NCI-H460 (cell line): ENCODE results near the gene CALHM2. TPM values are rescaled to one million over a fixed set of nuclear protein-coding genes. Genes with fewer than 3 reads are reported as not detected.

Experiments used
- DNase-seq: peaks from one replicate; pipeline ENCODE4 v3.0.0-alpha.2; 2016; ENCODE audit warnings: low read depth; ENCODE audit errors: extremely low read depth
- total RNA-seq: library from RNA; depleted of rRNA; stranded (reverse); fragments of >200 nt; shearing (Covaris generic); gene quantifications from 2 replicates; pipeline ENCODE4 v1.2.3, GENCODE V29; 2014

The CALHM2 gene
- total RNA-seq, 1 experiment from 2014 or later = 18.1 TPM

DNA sequence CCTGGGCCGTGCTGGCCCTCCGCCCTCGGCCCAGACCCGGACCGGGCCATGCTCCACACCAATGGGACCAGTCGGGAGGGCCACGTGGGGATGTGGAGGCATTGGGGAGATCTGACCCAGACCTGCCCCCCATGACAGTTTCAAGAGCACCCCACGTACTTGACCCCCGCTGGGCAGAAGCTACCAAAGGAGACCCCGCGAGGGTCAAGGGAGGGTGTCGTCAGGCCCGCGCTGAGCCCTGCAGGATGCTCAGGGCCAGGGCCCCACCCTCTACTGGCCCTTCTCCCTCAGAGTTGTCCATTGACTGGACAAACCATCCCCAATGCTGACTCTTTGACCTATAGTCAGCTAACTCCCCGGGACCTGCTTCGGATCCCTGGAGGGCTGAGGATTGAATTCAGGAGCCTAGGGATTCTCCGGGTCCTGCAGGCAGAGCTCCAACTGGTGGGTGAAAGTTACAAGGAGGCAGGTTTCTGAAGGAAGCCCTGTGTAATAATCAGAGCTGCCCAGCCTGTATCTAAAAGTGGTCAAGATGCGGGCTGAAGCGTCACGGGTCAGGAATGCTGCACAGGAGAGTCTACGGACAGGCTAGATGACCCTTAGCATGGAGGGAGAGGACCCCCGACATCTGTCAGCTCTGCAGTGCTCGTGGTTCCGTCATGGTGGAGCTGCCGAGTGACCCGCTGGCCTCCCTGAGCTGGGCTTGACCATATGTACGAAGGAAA is 498 bp upstream of the CALHM2 start:
- no peak for DNase-seq

DNA sequence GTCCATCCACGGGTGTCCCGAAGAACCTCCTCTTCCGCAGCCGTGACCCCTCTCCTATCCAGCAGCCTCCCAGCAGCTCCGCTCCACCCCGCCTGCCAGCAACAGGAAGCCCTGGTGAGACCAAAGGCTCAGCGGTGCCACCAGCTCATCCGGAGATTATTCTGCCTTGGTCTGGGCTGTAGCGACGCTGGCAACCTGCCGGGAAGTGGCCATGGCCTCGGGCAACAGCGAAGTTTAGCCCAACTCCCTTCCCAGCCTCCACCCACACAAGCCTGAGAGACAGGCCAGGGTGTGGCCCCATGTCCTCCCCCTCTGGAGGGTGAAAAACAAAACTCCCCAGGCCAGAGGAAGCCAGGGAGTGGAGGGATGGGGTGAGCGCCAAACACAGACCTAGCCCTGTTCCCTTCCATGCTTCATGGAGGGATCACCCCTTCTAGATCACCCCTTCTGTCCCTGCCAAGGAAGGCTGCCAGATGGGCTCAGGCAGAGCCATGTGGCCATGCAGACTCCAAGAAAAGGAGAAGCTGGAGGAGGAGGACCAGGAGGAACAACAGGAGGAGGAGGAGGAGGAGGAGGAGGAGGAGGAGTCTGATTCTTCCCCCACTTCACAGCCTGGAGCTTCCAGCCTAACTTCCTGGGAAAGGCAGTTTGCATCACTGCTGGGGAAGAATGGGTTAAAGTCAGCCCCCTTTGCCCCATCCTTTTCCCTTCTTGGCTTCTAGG is 918 bp downstream of the CALHM2 start:
- DNase-seq = peak; percentile 58

DNA sequence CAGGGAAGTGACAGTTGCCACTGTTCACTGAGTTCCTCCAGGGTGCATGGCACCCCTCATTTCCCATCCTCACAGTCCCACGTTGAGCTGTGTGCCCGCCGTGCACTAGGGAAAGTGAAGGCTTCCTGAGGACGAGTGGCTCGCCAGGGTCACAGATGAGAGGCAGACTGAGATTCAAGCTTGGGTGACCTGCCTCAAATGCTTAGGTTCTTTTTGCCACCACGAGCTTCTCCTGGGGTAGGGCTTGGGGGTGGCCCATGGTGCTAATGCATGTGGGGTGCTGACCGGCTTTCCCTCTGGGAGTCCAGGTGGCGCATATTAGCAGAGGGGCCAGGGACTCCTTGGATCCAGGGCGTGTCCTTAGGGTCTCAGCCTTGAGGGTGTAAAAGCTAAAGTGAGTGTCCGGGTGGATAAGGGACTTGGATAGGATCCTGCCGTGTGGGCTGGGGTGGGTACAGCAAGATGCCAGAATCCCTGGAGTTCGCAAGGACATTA is 1.9 kb downstream of the CALHM2 start:
- no peak for DNase-seq

DNA sequence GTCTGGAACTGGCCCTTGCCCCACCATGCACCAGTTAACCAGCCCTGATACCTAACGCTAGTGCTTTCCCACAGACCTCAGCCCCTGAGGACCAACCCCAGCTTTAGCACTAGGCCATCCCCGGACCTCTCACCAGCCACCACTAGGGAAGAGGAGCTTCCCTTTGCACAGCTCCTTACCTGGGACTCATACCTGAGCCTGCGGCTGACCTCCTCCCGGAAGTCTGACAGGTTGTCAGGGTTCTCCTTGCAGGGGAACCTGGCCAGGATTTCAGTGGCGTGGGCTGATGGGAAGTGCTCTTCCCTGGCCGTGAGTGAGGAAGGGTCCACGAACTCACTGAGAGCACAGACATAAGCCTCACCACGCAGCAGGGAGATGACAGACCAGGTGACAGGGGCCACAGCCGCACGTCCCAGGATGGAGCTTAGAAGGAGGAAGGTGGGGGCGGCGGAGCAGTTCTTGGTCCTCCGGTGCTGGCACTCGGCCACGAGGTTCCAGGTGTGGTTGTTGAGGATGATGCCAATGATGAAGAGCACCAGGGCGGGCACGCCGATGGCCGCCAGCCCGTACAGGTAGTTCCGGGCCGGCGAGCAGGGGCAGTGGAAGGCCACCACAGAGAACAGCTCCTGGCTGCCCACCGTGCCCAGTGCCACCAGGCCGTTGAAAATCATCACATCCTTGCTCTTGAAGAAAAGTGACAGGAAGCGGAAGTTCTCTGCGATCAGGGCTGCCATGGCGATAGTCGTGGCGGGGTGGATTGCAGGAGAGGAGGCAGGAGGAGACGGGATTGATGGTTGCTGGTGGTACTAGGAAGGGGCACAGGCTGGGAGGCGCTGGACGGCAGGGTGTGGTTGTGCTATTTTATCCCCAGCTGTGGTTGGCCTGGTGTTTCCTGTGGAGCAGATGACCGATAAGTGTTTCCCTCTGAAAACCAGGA is 2.7 kb downstream of the CALHM2 start:
- no peak for DNase-seq

DNA sequence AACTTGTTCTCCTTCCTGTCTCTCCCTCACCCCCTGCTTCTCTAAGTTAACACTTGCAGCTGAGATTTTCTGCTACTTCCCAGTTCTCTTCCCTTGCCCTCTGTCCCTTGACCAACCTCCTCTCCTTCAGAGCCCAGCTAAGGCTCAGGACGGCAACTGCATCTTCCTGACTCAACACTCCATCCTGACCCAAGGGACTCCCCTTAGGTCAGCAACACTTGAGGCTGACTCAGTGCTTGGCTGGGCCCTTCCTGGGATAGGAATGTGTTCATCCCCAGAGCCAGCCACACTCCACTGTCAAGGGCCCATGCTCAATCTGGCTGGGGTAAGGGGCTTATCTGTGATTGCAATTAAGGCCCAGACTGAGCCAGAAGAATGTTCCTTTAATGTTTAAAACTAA is 3.4 kb downstream of the CALHM2 start:
- peak; percentile 18 for DNase-seq

DNA sequence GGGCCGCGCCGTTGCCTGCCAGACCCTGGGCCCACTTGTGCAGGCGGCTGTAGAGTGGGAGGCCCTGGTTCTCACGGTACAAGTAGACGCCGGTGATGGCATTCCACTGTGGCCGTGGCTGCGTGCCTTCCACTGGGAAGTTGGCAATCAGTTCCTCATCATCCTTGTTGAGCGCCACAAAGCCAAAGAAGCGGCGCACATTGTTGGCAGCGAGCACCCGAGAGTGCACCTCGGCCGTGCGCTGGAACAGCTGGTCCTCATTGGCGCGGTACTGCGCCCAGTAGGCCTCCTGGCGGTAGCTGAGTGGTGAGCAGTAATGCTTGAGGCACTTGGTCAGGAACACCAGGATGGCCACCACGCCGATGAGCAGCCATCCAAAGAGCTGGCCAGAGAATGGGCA is 5.0 kb downstream of the CALHM2 start:
- DNase-seq = no peak

DNA sequence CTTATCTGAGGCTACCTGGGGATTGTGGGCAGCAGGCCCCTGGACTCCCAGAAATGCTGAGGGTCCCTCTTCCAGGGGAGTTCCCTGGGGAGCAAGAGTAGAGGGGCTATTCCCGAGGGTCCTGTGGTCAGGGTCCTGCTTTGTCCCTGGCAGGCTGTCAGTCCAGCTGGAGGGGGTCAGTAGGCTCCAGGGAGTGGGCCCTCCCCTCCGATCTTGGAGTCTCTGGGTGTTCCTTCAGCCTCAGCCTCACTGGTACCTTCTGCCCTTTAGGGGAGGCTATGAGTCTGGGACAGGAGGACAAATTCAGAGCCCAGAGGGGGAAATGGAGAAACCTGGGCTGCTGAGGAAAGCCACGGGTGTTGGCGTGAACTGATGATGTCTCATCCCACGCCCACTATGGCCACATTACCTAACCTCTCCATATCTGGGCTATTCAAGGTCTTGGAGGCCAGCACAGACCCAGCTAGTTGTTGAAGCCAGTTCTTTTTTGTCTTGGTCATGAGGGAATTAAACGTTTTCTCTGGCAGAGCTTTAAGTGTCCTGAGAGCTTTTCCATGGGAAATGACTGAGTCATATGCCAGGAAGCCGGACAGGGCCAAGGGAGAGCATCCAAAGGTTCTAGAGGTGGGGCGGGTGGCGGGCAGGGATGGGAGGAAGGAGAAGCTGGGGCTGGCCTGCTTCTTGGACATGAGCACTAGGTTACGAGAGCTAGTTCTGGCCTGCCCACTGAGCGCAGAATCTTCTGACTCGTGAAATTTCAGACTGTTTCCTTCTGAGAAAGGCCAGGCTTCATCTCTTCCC is 6.2 kb downstream of the CALHM2 start:
- no peak for DNase-seq

DNA sequence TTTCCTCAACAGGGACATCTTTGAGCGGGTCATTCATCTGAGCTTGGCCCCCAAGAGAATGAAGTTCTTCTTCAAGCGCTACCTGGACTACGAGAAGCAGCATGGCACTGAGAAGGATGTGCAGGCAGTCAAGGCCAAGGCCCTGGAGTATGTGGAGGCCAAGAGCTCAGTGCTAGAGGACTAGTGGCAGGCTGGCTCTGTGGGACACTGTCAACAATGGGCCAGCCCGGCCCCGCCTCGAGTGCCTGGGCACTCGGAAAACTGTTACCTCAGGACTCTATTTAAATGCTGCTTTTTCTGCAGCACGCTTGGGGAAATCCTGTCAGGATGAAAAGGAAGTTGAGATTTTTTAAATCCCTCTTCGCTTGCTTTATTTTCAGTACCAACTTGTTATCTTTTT is 6.8 kb downstream of the CALHM2 start:
- no peak for DNase-seq

DNA sequence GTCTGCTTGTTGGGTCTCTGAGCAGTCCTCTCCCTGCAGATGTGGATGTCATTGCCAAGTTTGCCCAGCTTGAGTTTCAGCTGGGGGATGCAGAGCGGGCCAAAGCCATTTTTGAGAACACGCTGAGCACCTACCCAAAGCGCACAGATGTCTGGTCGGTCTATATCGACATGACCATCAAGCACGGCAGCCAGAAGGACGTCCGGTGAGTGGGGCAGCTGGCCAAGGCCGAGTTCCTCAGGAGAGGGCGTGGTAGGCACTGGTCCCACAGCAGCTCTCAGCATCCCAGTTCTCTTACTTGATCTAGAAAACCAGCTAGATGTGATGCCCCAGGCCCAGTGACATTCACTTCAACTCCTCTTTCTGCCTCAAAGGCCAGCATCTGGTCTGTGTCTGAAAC is 7.7 kb downstream of the CALHM2 start:
- DNase-seq = no peak

DNA sequence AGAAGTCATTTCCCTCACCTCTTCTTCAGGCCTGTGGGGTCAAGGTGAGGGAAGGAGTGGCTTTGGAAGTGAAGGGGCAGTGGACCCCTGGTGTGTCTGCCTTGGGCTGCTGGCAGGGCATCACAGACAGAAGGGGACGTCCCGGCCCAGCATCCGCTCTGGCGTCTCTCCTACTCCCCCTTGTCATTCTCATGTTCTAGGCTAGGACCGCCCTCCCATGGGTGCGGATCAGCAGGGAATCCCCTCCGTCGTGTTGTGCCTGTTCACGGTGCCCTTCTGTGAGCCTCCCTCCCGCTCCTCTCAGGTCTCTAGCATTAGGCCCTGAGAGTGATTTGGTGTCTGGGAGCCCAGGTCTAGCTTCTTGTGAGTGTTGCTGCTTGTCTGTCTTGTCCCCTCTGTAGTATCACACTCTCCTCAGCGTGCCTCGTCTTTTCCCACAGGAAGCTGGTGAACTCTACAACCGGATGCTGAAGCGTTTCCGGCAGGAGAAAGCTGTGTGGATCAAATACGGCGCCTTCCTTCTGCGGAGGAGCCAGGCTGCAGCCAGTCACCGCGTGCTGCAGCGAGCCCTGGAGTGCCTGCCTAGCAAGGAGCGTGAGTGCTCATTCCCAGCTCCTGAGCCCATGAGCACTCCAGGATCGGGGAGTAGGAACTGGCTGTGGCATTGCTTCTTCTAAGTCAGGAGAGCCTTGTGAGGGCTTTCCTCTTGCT is 8.5 kb downstream of the CALHM2 start:
- no peak for DNase-seq

DNA sequence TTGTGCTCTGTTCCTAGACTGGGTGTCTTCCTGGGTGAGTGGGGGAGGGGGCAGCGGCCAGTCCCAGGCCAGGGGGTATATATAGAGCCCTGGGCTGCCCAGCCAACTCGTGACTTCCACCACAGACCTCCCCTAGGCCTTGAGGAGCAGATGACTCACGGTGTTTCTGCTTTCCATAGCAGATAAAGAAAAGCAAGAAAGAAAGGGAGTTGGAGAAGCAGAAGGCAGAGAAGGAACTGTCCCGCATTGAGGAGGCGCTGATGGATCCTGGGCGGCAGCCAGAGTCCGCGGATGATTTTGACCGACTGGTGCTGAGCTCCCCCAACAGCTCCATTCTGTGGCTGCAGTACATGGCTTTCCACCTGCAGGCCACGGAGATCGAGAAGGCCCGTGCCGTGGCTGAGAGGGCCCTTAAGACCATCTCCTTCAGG is 10.1 kb downstream of the CALHM2 start:
- DNase-seq = no peak

DNA sequence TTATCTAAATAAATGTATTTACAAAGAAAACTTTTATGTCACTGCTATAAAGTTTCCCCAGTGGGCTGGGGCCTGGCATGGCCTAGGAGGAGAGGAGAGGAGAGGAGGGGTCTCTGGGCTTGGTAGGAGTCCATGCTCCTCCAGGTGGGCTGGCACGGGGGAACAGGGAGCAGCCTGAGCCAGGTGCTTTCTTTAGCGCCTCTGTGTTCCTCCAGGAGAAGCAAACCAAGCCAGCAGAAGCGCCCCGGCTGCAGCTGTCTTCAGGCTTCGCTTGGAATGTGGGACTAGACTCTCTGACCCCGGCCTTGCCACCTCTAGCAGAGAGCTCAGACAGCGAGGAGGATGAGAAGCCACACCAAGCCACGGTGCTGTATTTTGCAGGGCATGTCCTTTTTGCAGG is 10.6 kb downstream of the CALHM2 start:
- no peak for DNase-seq

DNA sequence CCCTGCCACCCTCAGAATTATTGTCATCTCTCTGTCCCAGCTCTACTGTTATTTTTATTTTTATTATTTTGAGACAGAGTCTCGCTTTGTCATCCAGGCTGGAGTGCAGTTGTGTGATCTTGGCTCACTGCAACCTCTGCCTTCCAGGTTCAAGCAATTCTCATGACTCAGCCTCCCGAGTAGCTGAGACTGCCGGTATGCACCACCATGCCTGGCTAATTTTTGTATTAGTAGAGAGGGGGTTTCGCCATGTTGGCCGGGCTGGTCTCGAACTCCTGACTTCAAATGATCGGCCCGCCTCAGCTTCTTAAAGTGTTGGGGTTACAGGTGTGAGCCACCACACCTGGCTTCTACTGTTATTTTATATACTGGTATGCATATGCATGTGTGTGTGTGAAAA is 11.0 kb downstream of the CALHM2 start:
- no peak for DNase-seq

DNA sequence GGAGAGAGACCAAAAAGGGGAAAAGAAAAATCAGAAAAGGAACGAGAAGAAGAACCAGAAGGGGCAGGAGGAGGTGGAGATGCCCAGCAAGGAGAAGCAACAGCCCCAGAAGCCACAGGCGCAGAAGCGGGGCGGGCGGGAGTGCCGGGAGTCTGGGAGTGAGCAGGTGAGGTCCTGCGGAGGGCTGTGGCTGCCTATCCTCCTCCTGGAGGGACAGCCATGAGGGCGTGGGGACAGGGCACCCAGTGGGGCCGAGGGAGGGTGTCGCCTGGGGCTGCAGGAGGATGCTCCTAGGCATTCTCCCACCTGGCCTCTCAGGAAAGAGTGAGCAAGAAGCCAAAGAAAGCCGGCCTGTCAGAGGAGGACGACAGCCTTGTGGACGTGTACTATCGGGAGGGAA is 11.8 kb downstream of the CALHM2 start:
- no peak for DNase-seq

DNA sequence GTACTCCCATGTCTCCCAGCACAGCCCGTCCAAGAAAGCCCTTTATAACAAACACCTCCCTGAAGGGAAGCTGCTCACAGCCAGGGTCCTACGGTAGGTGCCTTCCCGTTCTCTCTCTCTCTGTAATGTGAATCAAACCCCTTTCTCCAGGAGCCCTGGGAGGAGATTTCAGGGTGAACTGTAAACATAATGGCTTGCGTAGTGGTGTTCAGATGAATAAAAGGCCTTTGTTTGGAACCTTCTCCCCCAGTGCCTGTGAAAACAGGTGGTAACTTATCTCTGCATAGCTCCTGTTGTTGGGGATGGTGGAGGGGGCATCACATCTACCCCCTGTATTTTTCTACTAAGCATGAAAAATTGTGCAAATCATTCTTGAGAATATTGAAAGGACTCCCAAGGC is 12.4 kb downstream of the CALHM2 start:
- DNase-seq = no peak

DNA sequence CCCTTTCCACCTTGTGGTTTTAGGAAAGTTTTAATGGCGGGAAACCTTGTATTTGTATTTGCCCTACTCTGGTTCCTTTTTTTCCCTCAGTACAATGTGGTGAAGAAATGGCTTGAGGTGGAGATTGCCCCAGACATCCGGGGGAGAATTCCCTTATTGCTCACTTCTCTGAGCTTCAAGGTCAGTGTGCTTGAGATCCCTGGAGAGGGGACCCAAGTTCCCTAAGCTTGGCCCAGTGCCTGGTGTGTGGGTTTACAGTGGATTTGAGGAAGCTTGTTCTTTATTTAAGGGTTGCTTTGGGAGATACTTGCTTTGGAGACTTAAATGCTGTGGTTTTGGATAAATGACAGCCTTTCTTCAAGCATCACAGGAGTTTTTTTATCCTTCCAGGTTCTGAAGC is 18.3 kb downstream of the CALHM2 start:
- DNase-seq = no peak

DNA sequence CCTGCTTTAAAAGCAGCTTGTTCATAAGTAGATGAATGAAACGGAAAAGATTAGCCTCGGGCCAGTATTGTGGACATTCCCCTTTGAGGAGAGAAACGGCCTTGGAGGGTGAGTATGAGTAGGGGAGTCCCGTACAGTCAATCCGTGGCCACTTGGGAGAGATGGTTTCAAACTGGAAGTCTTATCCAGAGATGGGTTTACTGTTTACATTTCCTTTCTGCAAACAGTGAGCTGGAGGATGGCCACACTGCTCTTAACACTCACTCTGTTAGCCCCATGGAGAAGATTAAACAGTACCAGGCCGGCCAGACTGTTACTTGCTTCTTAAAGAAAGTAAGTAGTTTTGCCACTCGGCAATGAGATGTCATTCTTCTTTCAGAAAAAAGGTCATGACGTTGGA is 20.3 kb downstream of the CALHM2 start:
- DNase-seq = no peak

DNA sequence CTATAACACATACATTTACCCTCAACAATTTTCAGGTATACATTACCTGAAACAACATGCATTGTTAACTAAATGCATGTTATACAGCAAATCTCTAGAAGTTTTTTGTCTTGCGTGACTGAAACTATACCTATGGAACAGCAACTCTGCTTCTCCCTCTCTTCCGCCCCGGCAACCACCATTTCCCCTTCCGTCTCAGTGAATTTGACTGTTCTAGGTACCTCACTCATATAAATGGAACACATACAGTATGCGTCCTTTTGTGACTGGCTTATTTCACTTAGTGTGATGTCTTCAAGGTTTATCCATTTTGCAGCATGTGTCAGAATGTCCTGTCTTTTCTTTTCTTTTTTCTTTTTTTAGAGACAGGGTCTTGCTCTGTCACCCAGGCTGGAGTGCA is 22.5 kb downstream of the CALHM2 start:
- no peak for DNase-seq

DNA sequence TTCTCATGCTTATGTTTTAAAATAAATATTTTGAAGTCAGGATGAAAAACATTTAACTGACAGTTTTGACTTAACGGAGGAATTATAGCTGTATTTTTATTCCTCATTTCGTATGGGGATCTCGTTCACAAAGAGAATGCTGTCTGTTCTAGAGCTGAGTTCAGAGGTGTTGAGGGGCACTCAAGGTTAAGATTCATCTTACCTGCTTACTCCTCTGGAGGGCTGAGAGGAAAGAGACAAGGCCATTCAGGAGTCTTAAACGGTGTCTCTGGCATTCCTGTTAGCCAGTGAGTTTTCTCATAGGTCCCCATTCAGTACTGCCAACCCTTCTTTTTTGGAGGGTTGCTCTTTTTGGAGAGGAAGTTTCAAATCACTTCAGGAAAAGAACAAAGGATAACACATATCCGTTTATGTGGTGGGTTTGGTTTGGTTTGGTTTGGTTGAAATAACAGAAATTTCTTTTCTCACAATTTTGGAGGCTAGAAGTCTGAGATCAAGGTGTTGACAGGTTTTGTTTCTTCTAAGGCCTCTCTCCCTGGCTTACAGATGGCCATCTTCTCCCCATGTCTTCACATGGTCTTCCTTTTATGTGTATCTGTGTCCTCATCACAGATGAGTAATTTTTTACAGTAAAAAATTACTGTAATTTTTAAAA is 23.1 kb downstream of the CALHM2 start:
- DNase-seq = no peak
